Measurements from ENCODE around the gene ATXN1. TPM values are rescaled to one million over a fixed set of nuclear protein-coding genes. Genes with fewer than 3 reads are reported as not detected.

Gene ATXN1
- total and polyA plus RNA-seq, 2 experiments from 2014 or later: 14.2 to 20.1 TPM

- no peaks in the 10 kb centered on the region for H4K20me1 ChIP-seq (ENCODE audit: insufficient read depth)
- no peaks in the 10 kb centered on the region for H3K9me2 ChIP-seq (ENCODE audit: insufficient read depth)
- no peak overlapping the region for H3K4me2 ChIP-seq (ENCODE audit: unreplicated experiment)
These were observed 391.3 kb downstream of the ATXN1 start for GRCh38 chr6:16369989-16370388.

GRCh38 chr6:16369140-16369745, 392.0 kb downstream of the ATXN1 start:
- Histone ChIP-seq H3K9me3 (ENCODE audit: low read depth) (no peaks in the 10 kb centered on the region), H2AFZ (no peak overlapping the region), H3K4me3 (no peak overlapping the region), H3K79me2 (ENCODE audit: insufficient read depth) (no peaks in the 10 kb centered on the region), H3F3A (ENCODE audit: insufficient read depth) (no peaks in the 10 kb centered on the region), H3K9me2 (ENCODE audit: insufficient read depth) (no peaks in the 10 kb centered on the region), H3K27ac (no peak overlapping the region), H3K27me3 (replicated peaks; ENCODE audit: insufficient read depth) (no peaks in the 10 kb centered on the region), H3K9ac (no peak overlapping the region), H4K20me1 (ENCODE audit: insufficient read depth) (no peaks in the 10 kb centered on the region), H3K36me3 (ENCODE audit: low read depth) (no peaks in the 10 kb centered on the region), H3K4me2 (ENCODE audit: unreplicated experiment) (no peak overlapping the region), H3K4me1 (ENCODE audit: insufficient read depth) (no peaks in the 10 kb centered on the region)
- 97 to 98% methylated on average over 8 of the region's 8 CpGs for WGBS, 2 experiments (ENCODE audit: low coverage in 1 of 2, low lambda C conversion rate in 2 of 2, missing lambda C conversion rate in 2 of 2)
- DNase-seq: no peak
- in situ Hi-C loops (cut with MboI): no loop called here
- TF ChIP-seq EZH2 (IDR thresholded peaks at IDR 0.05; ENCODE audit: insufficient read depth, poor library complexity, severe bottlenecking) (no peak), EZH2phosphoT487 (IDR thresholded peaks at IDR 0.05; ENCODE audit: insufficient read depth, low read depth) (no peak)

More at GRCh38 chr6:16369989-16370388, 391.3 kb downstream of the ATXN1 start:
- no peaks in the 10 kb centered on the region for H3K9me3 ChIP-seq (ENCODE audit: low read depth)
- H3K4me3 ChIP-seq: no peak overlapping the region
- H3K27me3 ChIP-seq (replicated peaks; ENCODE audit: insufficient read depth): no peaks in the 10 kb centered on the region
- no peak overlapping the region for H2AFZ ChIP-seq
- in situ Hi-C loops (cut with MboI): no loop called here
- H3F3A ChIP-seq (ENCODE audit: insufficient read depth): no peaks in the 10 kb centered on the region
- H3K36me3 ChIP-seq (ENCODE audit: low read depth): no peaks in the 10 kb centered on the region
- DNase-seq: no peak
- no peak for TF ChIP-seq EZH2phosphoT487 (IDR thresholded peaks at IDR 0.05; ENCODE audit: insufficient read depth, low read depth)
- TF ChIP-seq EZH2 (IDR thresholded peaks at IDR 0.05; ENCODE audit: insufficient read depth, poor library complexity, severe bottlenecking): no peak
- H3K9ac ChIP-seq: no peak overlapping the region
- H3K4me1 ChIP-seq (ENCODE audit: insufficient read depth): no peaks in the 10 kb centered on the region
- no peaks in the 10 kb centered on the region for H3K79me2 ChIP-seq (ENCODE audit: insufficient read depth)
- 95 to 98% methylated on average over 5 of the region's 5 CpGs for WGBS, 2 experiments (ENCODE audit: low coverage in 1 of 2, low lambda C conversion rate in 2 of 2, missing lambda C conversion rate in 2 of 2)
- no peak overlapping the region for H3K27ac ChIP-seq

GRCh38 chr6:16367571-16367970, 393.7 kb downstream of the ATXN1 start:
- no peaks in the 10 kb centered on the region for H3K9me3 ChIP-seq (ENCODE audit: low read depth)
- in situ Hi-C loops (cut with MboI): no loop called here
- no peaks in the 10 kb centered on the region for H3K79me2 ChIP-seq (ENCODE audit: insufficient read depth)
- H2AFZ ChIP-seq: no peak overlapping the region
- TF ChIP-seq EZH2phosphoT487 (IDR thresholded peaks at IDR 0.05; ENCODE audit: insufficient read depth, low read depth) (no peak), EZH2 (IDR thresholded peaks at IDR 0.05; ENCODE audit: insufficient read depth, poor library complexity, severe bottlenecking) (no peak)
- no peaks in the 10 kb centered on the region for H4K20me1 ChIP-seq (ENCODE audit: insufficient read depth)
- no peak for DNase-seq
- H3K36me3 ChIP-seq (ENCODE audit: low read depth): no peaks in the 10 kb centered on the region
- no peaks in the 10 kb centered on the region for H3K4me1 ChIP-seq (ENCODE audit: insufficient read depth)
- 82 to 89% methylated on average over 3 of the region's 3 CpGs for WGBS, 2 experiments (ENCODE audit: low coverage in 1 of 2, low lambda C conversion rate in 2 of 2, missing lambda C conversion rate in 2 of 2)
- no peaks in the 10 kb centered on the region for H3K9me2 ChIP-seq (ENCODE audit: insufficient read depth)
- H3K9ac ChIP-seq: no peak overlapping the region
- no peaks in the 10 kb centered on the region for H3F3A ChIP-seq (ENCODE audit: insufficient read depth)
- H3K4me3 ChIP-seq: no peak overlapping the region
- H3K4me2 ChIP-seq (ENCODE audit: unreplicated experiment): no peak overlapping the region
- H3K27ac ChIP-seq: no peak overlapping the region
- no peaks in the 10 kb centered on the region for H3K27me3 ChIP-seq (replicated peaks; ENCODE audit: insufficient read depth)

GRCh38 chr6:16363749-16364148, 397.5 kb downstream of the ATXN1 start:
- H2AFZ ChIP-seq: no peak overlapping the region
- no peaks in the 10 kb centered on the region for H3K36me3 ChIP-seq (ENCODE audit: low read depth)
- H3K27me3 ChIP-seq (replicated peaks; ENCODE audit: insufficient read depth): no peaks in the 10 kb centered on the region
- H3K4me1 ChIP-seq (ENCODE audit: insufficient read depth): no peaks in the 10 kb centered on the region
- 95 to 100% methylated on average over 4 of the region's 4 CpGs for WGBS, 2 experiments (ENCODE audit: low coverage in 1 of 2, low lambda C conversion rate in 2 of 2, missing lambda C conversion rate in 2 of 2)
- no peak overlapping the region for H3K9ac ChIP-seq
- no peaks in the 10 kb centered on the region for H3F3A ChIP-seq (ENCODE audit: insufficient read depth)
- no peak for TF ChIP-seq EZH2phosphoT487 (IDR thresholded peaks at IDR 0.05; ENCODE audit: insufficient read depth, low read depth)
- no peak for TF ChIP-seq EZH2 (IDR thresholded peaks at IDR 0.05; ENCODE audit: insufficient read depth, poor library complexity, severe bottlenecking)
- H3K4me2 ChIP-seq (ENCODE audit: unreplicated experiment): no peak overlapping the region
- H4K20me1 ChIP-seq (ENCODE audit: insufficient read depth): no peaks in the 10 kb centered on the region
- H3K27ac ChIP-seq: no peak overlapping the region
- H3K9me2 ChIP-seq (ENCODE audit: insufficient read depth): no peaks in the 10 kb centered on the region
- in situ Hi-C loops (cut with MboI): no loop called here
- no peaks in the 10 kb centered on the region for H3K9me3 ChIP-seq (ENCODE audit: low read depth)
- no peaks in the 10 kb centered on the region for H3K79me2 ChIP-seq (ENCODE audit: insufficient read depth)
- H3K4me3 ChIP-seq: no peak overlapping the region
- DNase-seq: no peak

Data from GM23248 (cell line).